Caco-2 (cell line): ENCODE data around the gene ACP2. TPM values are rescaled to one million over a fixed set of nuclear protein-coding genes. Genes with fewer than 3 reads are reported as not detected.

Experiments
- BruUV-seq: library from RNA; stranded (reverse); fragments of 400-500 nt; replicated peaks from 2 replicates; lab custom pipeline; 2021; lab: Mats Ljungman, UMichigan
- CTCF ChIA-PET: fragments of 300-600 bp; sonication (Branson Sonifier 250); formaldehyde crosslinking; loops from one replicate; lab custom pipeline; 2022; ENCODE audit warnings: antibody characterized with exemption; lab: Charles Lee
- POLR2A ChIA-PET: fragments of 300-600 bp; sonication (Branson Sonifier 250); formaldehyde crosslinking; loops from one replicate; lab custom pipeline; 2022; ENCODE audit warnings: antibody characterized with exemption; lab: Charles Lee
- DNase-seq, 2 experiments: peaks; one replicate each; pipeline versions ENCODE4 v3.0.0 to v3.0.0-alpha.2; 2020 to 2022
- H3K27me3 ChIP-seq: replicated peaks from 2 replicates; pipeline ENCODE4 v1.6.0; 2011; ENCODE audit warnings: low read length; ENCODE audit not compliant: control insufficient read depth, insufficient read depth
- H3K36me3 ChIP-seq: 2 replicates; pipeline ENCODE4 v1.5.1; 2011; ENCODE audit warnings: low read length; ENCODE audit not compliant: control insufficient read depth, insufficient read depth
- H3K4me1 ChIP-seq: fragments of 250-450 bp; sonication (Bioruptor Pico); 2 replicates; pipeline ENCODE4 v1.5.1; 2020; ENCODE audit warnings: mild to moderate bottlenecking
- H3K4me3 ChIP-seq: 2 replicates; pipeline ENCODE4 v1.5.1; 2011; ENCODE audit warnings: low read depth, mild to moderate bottlenecking, control low read depth, low read length
- H3K9me3 ChIP-seq: fragments of 250-450 bp; sonication (Bioruptor Pico); 2 replicates; pipeline ENCODE4 v1.5.1; 2020; ENCODE audit warnings: mild to moderate bottlenecking, moderate library complexity
- H3K27ac Mint-ChIP-seq: one replicate; pipeline ENCODE4 v1.8.0; 2022; ENCODE audit warnings: mixed read lengths; ENCODE audit not compliant: unreplicated experiment
- H3K27me3 Mint-ChIP-seq: one replicate; pipeline ENCODE4 v1.8.0; 2022; ENCODE audit warnings: mixed read lengths; ENCODE audit not compliant: insufficient read depth, unreplicated experiment
- H3K36me3 Mint-ChIP-seq: one replicate; pipeline ENCODE4 v1.8.0; 2022; ENCODE audit warnings: mild to moderate bottlenecking, mixed read lengths; ENCODE audit not compliant: insufficient read depth, unreplicated experiment
- H3K4me1 Mint-ChIP-seq: one replicate; pipeline ENCODE4 v1.8.0; 2022; ENCODE audit warnings: low read depth, mixed read lengths; ENCODE audit not compliant: unreplicated experiment
- H3K4me3 Mint-ChIP-seq: one replicate; pipeline ENCODE4 v1.8.0; 2022; ENCODE audit warnings: mild to moderate bottlenecking, moderate library complexity, mixed read lengths; ENCODE audit not compliant: unreplicated experiment
- H3K9me3 Mint-ChIP-seq: one replicate; pipeline ENCODE4 v1.8.0; 2022; ENCODE audit warnings: mixed read lengths; ENCODE audit not compliant: unreplicated experiment
- CTCF ChIP-seq, 2 experiments: fragments of 200-600 bp in 1 of 2; IDR thresholded peaks; 1 replicate in 1 of 2; 2 replicates in 1 of 2; pipeline versions ENCODE4 v1.5.1 to v1.8.0; 2011 to 2022; ENCODE audit warnings: antibody characterized with exemption in 1 of 2, control low read depth in 1 of 2, inconsistent platforms in 1 of 2, low read depth in 1 of 2, low read length in 1 of 2, mild to moderate bottlenecking in 1 of 2, moderate library complexity in 1 of 2; ENCODE audit not compliant: insufficient read depth in 1 of 2, severe bottlenecking in 1 of 2, unreplicated experiment in 1 of 2
- intact Hi-C: fragments of 100-400 bp; cut with micrococcal nuclease; formaldehyde crosslinking; loops from one replicate; pipeline ENCODE4 v1.10.0; 2022; ENCODE audit not compliant: unreplicated experiment
- total RNA-seq: library from RNA; stranded (reverse); gene quantifications from 2 replicates; pipeline ENCODE4 v1.2.3, GENCODE V29; 2022

The ACP2 gene
- total RNA-seq, 1 experiment from 2014 or later = 44.7 TPM

- H3K4me1 ChIP-seq = peaks cover 49% of the 10 kb centered on the region
Observed at GRCh38 chr11:47258317-47258902, 9.8 kb upstream of the ACP2 start.

GRCh38 chr11:47257517-47258316, 9.1 kb upstream of the ACP2 start, which contains the start of gene NR1H3:
Gene NR1H3, plus strand, starts transcription at chr11:47257996. Its CDS starts 1,221 bp downstream, at chr11:47259217.
- peak within 1 kb of the TSS; percentile 88 for H3K27ac Mint-ChIP-seq
- TF ChIP-seq CTCF (IDR thresholded peaks at IDR 0.05; ENCODE audit: insufficient read depth in 1 of 2, low read depth in 1 of 2, low read length in 1 of 2, severe bottlenecking in 1 of 2, unreplicated experiment in 1 of 2) = peak; percentile 57 to 69
- Histone ChIP-seq H3K4me3 (peak within 1 kb of the TSS; percentile 34), H3K9me3 (no peaks in the 10 kb centered on the region), H3K27me3 (no peaks in the 10 kb centered on the region), H3K4me1 (peaks cover 52% of the 10 kb centered on the region), H3K36me3 (peaks cover 2% of the 10 kb centered on the region)
- intact Hi-C loops = loop anchor here (1.0 to 5.0 kb wide), 3 partner anchors 9 to 150 kb away; partner anchors contain the start of genes ACP2 and SLC39A13
- no TSS peak for BruUV-seq
- H3K4me1 Mint-ChIP-seq = peaks cover 49% of the 10 kb centered on the region
- no peaks in the 10 kb centered on the region for H3K9me3 Mint-ChIP-seq
- ChIA-PET CTCF (interaction anchor here (0.9 to 4.0 kb wide), 12 partner anchors 9 to 321 kb away, joined by 4 to 30 read pairs (median 8); partner anchors contain the start of genes ACP2 and CSTPP1), POLR2A (interaction anchor here (0.6 to 2.0 kb wide), 9 partner anchors 9 to 260 kb away, joined by 3 to 12 read pairs (median 5); partner anchors contain the start of genes ACP2, DDB2 and PACSIN3)
- H3K36me3 Mint-ChIP-seq = peaks cover 25% of the 10 kb centered on the region
- DNase-seq = peak; percentile 86 to 89
- H3K27me3 Mint-ChIP-seq = no peaks in the 10 kb centered on the region
- H3K4me3 Mint-ChIP-seq = peak within 1 kb of the TSS; percentile 74

More at GRCh38 chr11:47258317-47258902, 9.8 kb upstream of the ACP2 start:
- no peak for TF ChIP-seq CTCF (IDR thresholded peaks at IDR 0.05; ENCODE audit: insufficient read depth in 1 of 2, low read depth in 1 of 2, low read length in 1 of 2, severe bottlenecking in 1 of 2, unreplicated experiment in 1 of 2)
- ChIA-PET CTCF (interaction anchor here (0.6 to 4.0 kb wide), 13 partner anchors 10 to 105 kb away, joined by 3 to 31 read pairs (median 13); partner anchors contain the start of genes ACP2, DDB2 and PACSIN3), POLR2A (interaction anchor here (0.7 to 2.0 kb wide), 6 partner anchors 9 to 72 kb away, joined by 3 to 12 read pairs (median 3); partner anchors contain the start of genes ACP2 and PACSIN3)
- BruUV-seq = TSS peak; percentile 48
- H3K27me3 Mint-ChIP-seq = no peaks in the 10 kb centered on the region
- Histone ChIP-seq H3K36me3 (peaks cover 2% of the 10 kb centered on the region), H3K4me3 (peak overlapping the region; percentile 34), H3K27me3 (no peaks in the 10 kb centered on the region), H3K9me3 (no peaks in the 10 kb centered on the region)
- peak overlapping the region; percentile 74 for H3K4me3 Mint-ChIP-seq
- no peak for DNase-seq
- H3K9me3 Mint-ChIP-seq = no peaks in the 10 kb centered on the region
- H3K27ac Mint-ChIP-seq = peak overlapping the region; percentile 88
- peaks cover 25% of the 10 kb centered on the region for H3K36me3 Mint-ChIP-seq
- peaks cover 45% of the 10 kb centered on the region for H3K4me1 Mint-ChIP-seq
- intact Hi-C loops = loop anchor here (5.0 kb wide), 1 partner anchor 149 kb away; the partner anchor contains the start of gene SLC39A13

- Mint-ChIP-seq H3K9me3 (no peaks in the 10 kb centered on the region), H3K27ac (peak overlapping the region; percentile 88), H3K4me3 (peak overlapping the region; percentile 74), H3K27me3 (no peaks in the 10 kb centered on the region), H3K36me3 (peaks cover 25% of the 10 kb centered on the region), H3K4me1 (peaks cover 49% of the 10 kb centered on the region)
- H3K4me3 ChIP-seq = peak overlapping the region; percentile 34
- H3K4me1 ChIP-seq = peaks cover 52% of the 10 kb centered on the region
- no peaks in the 10 kb centered on the region for H3K27me3 ChIP-seq
- ChIA-PET CTCF (interaction anchor here (0.9 to 4.0 kb wide), 11 partner anchors 8 to 321 kb away, joined by 4 to 30 read pairs (median 7); partner anchors contain the start of genes ACP2 and CSTPP1), POLR2A (interaction anchor here (0.6 to 2.0 kb wide), 7 partner anchors 8 to 260 kb away, joined by 3 to 12 read pairs (median 5); partner anchors contain the start of genes ACP2 and DDB2)
- TF ChIP-seq CTCF (IDR thresholded peaks at IDR 0.05; ENCODE audit: insufficient read depth in 1 of 2, low read depth in 1 of 2, low read length in 1 of 2, severe bottlenecking in 1 of 2, unreplicated experiment in 1 of 2) = no peak
- peaks cover 2% of the 10 kb centered on the region for H3K36me3 ChIP-seq
- intact Hi-C loops = loop anchor here (1.0 to 5.0 kb wide), 3 partner anchors 9 to 150 kb away; partner anchors contain the start of genes ACP2 and SLC39A13
- H3K9me3 ChIP-seq = no peaks in the 10 kb centered on the region
- DNase-seq = no peak
- no TSS peak for BruUV-seq
Observed at GRCh38 chr11:47257177-47257516, 8.5 kb upstream of the ACP2 start.
